Transverse colon (tissue), 4 donors: Measurements from ENCODE around the gene GOLGA2.

Experiments
- CTCF ChIP-seq, 5 experiments: fragments of 200-600 bp in 3 of 5; fragments of 450-650 bp in 2 of 5; sonication (generic) in 3 of 5; IDR thresholded peaks; 1 replicate in 2 of 5; 2 replicates in 3 of 5; pipeline ENCODE4 v1.5.1; 2016 to 2017; ENCODE audit warnings: antibody characterized with exemption in 5 of 5, inconsistent platforms in 3 of 5, mild to moderate bottlenecking in 2 of 5, moderate library complexity in 1 of 5
- EP300 ChIP-seq: sonication (generic); formaldehyde crosslinking; IDR thresholded peaks from one replicate; pipeline ENCODE4 v1.6.1; 2017; ENCODE audit warnings: antibody characterized with exemption, low read depth
- POLR2A ChIP-seq: fragments of 450-650 bp; IDR thresholded peaks from one replicate; pipeline ENCODE4 v1.6.1; 2016; ENCODE audit warnings: antibody characterized with exemption, mild to moderate bottlenecking, moderate library complexity
- POLR2AphosphoS5 ChIP-seq, 3 donors: sonication (generic); formaldehyde crosslinking; IDR thresholded peaks; one replicate each; pipeline ENCODE4 v1.6.1; 2016; ENCODE audit warnings: antibody characterized with exemption in 3 of 3

- no peak for TF ChIP-seq CTCF (IDR thresholded peaks at IDR 0.05)
- no peak for TF ChIP-seq POLR2AphosphoS5 (IDR thresholded peaks at IDR 0.05)
- TF ChIP-seq POLR2A: no peak
- no peak for TF ChIP-seq EP300
Observed at GRCh38 chr9:128260340-128260739, 15.5 kb downstream of the GOLGA2 start.
